ENCODE measurements around the gene L1CAM. TPM values are rescaled to one million over a fixed set of nuclear protein-coding genes. Genes with fewer than 3 reads are reported as not detected.

L1CAM gene
- polyA plus RNA-seq, 1 of the 3 experiments (the other 2 are of a cell fraction): 1.9 TPM

DNA sequence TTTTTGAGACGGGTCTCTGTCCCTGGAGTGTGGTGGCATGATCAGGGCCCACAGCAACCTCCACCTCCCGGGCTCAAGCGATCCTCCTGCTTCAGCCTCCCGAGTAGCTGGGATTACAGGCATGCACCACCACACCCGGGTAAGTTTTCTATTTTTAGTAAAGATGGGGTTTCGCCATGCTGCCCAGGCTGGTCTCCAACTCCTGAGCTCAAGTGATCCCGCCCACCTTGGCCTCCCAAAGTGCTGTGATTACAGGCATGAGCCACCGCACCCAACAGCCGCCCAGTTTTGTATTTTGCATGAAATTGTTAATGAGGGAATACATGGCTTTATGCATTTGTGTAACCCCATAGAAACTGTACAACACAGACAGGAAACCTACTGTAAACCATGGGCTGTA is 42.9 kb upstream of the L1CAM start:
- 50% methylated on average over 9 of the region's 9 CpGs for WGBS (ENCODE audit: low lambda C conversion rate)
- no peak overlapping the region for H3K4me3 ChIP-seq (ENCODE audit: low read depth in 2 of 2, low read length in 1 of 2)
- peak overlapping the region in 1 of 2 experiments; percentile 70; a peak in 1 of 4 replicates for H3K27ac ChIP-seq (ENCODE audit: low read depth in 2 of 2, low read length in 1 of 2)
- H3K79me2 ChIP-seq (ENCODE audit: insufficient read depth): peaks cover 25% of the 10 kb centered on the region
- ChIA-PET CTCF (interaction anchor here (3.0 to 16.7 kb wide), 3 partner anchors 19 to 165 kb away, joined by 16 to 271 read pairs (median 130); partner anchors contain the start of genes PLXNB3 and RENBP), POLR2A (interaction anchor here (0.9 to 1.5 kb wide), 3 partner anchors 11 to 55 kb away, joined by 3 to 4 read pairs (median 4); no protein-coding TSS in a partner anchor)
- peak overlapping the region; percentile 22; the same call in 1 of the 2 replicates for H3K4me2 ChIP-seq
- no peaks in the 10 kb centered on the region for H3K9me2 ChIP-seq
- H3K4me1 ChIP-seq (ENCODE audit: control insufficient read depth in 1 of 2, insufficient read depth in 2 of 2, low read depth in 1 of 2, low read length in 1 of 2): peaks cover 7 to 48% of the 10 kb centered on the region in 2 experiments; a peak in 2 of 4 replicates
- no peaks in the 10 kb centered on the region for H3K9me3 ChIP-seq
- H2AFZ ChIP-seq (ENCODE audit: low read depth): no peak overlapping the region
- no peak overlapping the region for H3K9ac ChIP-seq
- H3K27me3 ChIP-seq (ENCODE audit: insufficient read depth): no peaks in the 10 kb centered on the region; the same call in 1 of the 2 replicates
- TF ChIP-seq NFIC (IDR thresholded peaks at IDR 0.05; ENCODE audit: borderline replicate concordance) (no peak), MXI1 (IDR thresholded peaks at IDR 0.05; ENCODE audit: low read depth, low read length) (no peak), TAF1 (IDR thresholded peaks at IDR 0.05; ENCODE audit: borderline replicate concordance, low read depth, low read length) (no peak), ELF1 (IDR thresholded peaks at IDR 0.05) (no peak), RAD21 (IDR thresholded peaks at IDR 0.05; ENCODE audit: low read length) (no peak), SMC3 (IDR thresholded peaks at IDR 0.05; ENCODE audit: low read depth, low read length) (no peak), SIN3A (IDR thresholded peaks at IDR 0.05; ENCODE audit: borderline replicate concordance, low read depth, low read length) (no peak)
- TF ChIP-seq, protein P1, sequence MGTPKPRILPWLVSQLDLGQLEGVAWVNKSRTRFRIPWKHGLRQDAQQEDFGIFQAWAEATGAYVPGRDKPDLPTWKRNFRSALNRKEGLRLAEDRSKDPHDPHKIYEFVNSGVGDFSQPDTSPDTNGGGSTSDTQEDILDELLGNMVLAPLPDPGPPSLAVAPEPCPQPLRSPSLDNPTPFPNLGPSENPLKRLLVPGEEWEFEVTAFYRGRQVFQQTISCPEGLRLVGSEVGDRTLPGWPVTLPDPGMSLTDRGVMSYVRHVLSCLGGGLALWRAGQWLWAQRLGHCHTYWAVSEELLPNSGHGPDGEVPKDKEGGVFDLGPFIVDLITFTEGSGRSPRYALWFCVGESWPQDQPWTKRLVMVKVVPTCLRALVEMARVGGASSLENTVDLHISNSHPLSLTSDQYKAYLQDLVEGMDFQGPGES (IDR thresholded peaks at IDR 0.05; ENCODE audit: low read depth, low read length): no peak
- H4K20me1 ChIP-seq (ENCODE audit: insufficient read depth): peaks cover 28% of the 10 kb centered on the region
- peaks cover 19% of the 10 kb centered on the region for H3F3A ChIP-seq (replicated peaks; ENCODE audit: insufficient read depth)
- H3K36me3 ChIP-seq (replicated peaks in 1 of 2; ENCODE audit: control insufficient read depth in 1 of 2, insufficient read depth in 2 of 2, low read length in 1 of 2): peaks cover 12 to 35% of the 10 kb centered on the region in 2 experiments
- no peak for DNase-seq

DNA sequence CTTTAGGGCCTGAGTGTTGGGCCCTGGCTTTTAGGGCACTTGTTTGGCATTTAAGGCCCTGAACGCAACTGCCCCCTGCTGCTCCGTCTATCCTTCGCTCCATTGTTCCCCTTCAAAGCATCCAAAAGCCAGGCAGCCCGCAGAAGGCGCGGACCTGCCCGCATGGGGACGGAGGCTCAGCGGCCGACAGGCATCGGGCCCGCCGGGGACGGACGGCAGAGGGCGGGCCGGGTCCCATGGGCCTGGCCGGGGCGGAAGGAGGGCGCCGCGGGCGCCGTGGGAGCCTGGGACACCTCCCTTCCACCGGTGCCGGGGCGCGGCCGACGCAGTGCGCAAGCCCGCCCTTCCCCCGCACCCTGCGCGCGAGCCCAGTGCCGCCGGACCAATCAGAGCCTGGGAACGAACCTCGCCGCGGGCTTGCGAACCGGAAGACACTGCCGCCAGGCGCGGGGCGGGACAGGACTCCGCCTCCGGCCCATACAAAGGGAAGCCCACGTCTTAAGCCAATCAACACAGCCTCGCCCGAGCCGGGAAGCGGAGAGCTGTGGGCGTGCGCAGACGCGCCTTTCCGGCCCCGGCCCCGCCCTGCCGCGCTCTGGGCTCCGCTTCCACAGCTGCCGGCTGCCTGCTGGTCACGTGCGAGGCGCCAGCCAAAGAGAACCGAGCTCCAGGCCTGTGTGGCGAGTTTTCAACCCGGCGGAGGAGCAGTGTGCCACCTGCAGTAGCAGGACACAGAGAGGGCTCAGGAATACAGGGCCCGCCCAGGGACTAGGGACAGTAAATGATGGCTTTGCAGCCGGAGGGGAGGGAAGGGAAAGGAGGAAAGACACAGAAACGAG is 42.2 kb upstream of the L1CAM start:
- Histone ChIP-seq H3K36me3 (replicated peaks in 1 of 2; ENCODE audit: control insufficient read depth in 1 of 2, insufficient read depth in 2 of 2, low read length in 1 of 2) (peaks cover 10 to 34% of the 10 kb centered on the region in 2 experiments), H3K27me3 (ENCODE audit: insufficient read depth) (peaks cover 5% of the 10 kb centered on the region; the same call in 1 of the 2 replicates), H3F3A (replicated peaks; ENCODE audit: insufficient read depth) (peaks cover 19% of the 10 kb centered on the region), H3K4me1 (ENCODE audit: control insufficient read depth in 1 of 2, insufficient read depth in 2 of 2, low read depth in 1 of 2, low read length in 1 of 2) (peaks cover under 1 to 50% of the 10 kb centered on the region in 2 experiments; a peak in 1 of 4 replicates), H3K4me3 (ENCODE audit: low read depth in 2 of 2, low read length in 1 of 2) (peak overlapping the region; percentile 71 to 94), H3K9me3 (no peaks in the 10 kb centered on the region), H3K79me2 (ENCODE audit: insufficient read depth) (peaks cover 18% of the 10 kb centered on the region), H3K4me2 (peak overlapping the region; percentile 99), H3K9ac (peak overlapping the region; percentile 99), H3K27ac (ENCODE audit: low read depth in 2 of 2, low read length in 1 of 2) (peak overlapping the region; percentile 97), H2AFZ (ENCODE audit: low read depth) (peak overlapping the region; percentile 70), H3K9me2 (no peaks in the 10 kb centered on the region), H4K20me1 (ENCODE audit: insufficient read depth) (peaks cover 21% of the 10 kb centered on the region)
- 4% methylated on average over 34 of the region's 76 CpGs for WGBS (ENCODE audit: low lambda C conversion rate)
- peak; percentile 97 for DNase-seq
- ChIA-PET POLR2A (interaction anchor here (0.9 to 1.7 kb wide), 9 partner anchors 11 to 55 kb away, joined by 3 to 9 read pairs (median 4); partner anchors contain the start of gene RENBP), CTCF (interaction anchor here (1.4 to 16.7 kb wide), 5 partner anchors 11 to 165 kb away, joined by 3 to 271 read pairs (median 16); partner anchors contain the start of genes PLXNB3 and RENBP)
- TF ChIP-seq, protein P1 (IDR thresholded peaks at IDR 0.05; ENCODE audit: low read depth, low read length): no peak
- TF ChIP-seq POLR2AphosphoS5 (IDR thresholded peaks at IDR 0.05; ENCODE audit: low read depth, low read length) (peak; percentile 64), RXRA (IDR thresholded peaks at IDR 0.05; ENCODE audit: borderline replicate concordance, low read depth) (no peak), GABPA (IDR thresholded peaks at IDR 0.05; ENCODE audit: low read depth) (peak; percentile 77), SIN3A (IDR thresholded peaks at IDR 0.05; ENCODE audit: borderline replicate concordance, low read depth, low read length) (no peak; the same call in 1 of the 2 replicates), YY1 (IDR thresholded peaks at IDR 0.05; ENCODE audit: low read depth) (no peak; the same call in 1 of the 2 replicates), FOSL2 (IDR thresholded peaks at IDR 0.05; ENCODE audit: borderline replicate concordance, low read depth) (no peak)
- TF ChIP-seq, protein P2, sequence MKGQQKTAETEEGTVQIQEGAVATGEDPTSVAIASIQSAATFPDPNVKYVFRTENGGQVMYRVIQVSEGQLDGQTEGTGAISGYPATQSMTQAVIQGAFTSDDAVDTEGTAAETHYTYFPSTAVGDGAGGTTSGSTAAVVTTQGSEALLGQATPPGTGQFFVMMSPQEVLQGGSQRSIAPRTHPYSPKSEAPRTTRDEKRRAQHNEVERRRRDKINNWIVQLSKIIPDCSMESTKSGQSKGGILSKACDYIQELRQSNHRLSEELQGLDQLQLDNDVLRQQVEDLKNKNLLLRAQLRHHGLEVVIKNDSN (IDR thresholded peaks at IDR 0.05; ENCODE audit: borderline replicate concordance, low read depth): peak; percentile 95
- TF ChIP-seq, protein P3, sequence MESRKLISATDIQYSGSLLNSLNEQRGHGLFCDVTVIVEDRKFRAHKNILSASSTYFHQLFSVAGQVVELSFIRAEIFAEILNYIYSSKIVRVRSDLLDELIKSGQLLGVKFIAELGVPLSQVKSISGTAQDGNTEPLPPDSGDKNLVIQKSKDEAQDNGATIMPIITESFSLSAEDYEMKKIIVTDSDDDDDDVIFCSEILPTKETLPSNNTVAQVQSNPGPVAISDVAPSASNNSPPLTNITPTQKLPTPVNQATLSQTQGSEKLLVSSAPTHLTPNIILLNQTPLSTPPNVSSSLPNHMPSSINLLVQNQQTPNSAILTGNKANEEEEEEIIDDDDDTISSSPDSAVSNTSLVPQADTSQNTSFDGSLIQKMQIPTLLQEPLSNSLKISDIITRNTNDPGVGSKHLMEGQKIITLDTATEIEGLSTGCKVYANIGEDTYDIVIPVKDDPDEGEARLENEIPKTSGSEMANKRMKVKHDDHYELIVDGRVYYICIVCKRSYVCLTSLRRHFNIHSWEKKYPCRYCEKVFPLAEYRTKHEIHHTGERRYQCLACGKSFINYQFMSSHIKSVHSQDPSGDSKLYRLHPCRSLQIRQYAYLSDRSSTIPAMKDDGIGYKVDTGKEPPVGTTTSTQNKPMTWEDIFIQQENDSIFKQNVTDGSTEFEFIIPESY (IDR thresholded peaks at IDR 0.05; ENCODE audit: borderline replicate concordance, low read depth): peak; percentile 70; the same call in 1 of the 2 replicates

Data from SK-N-SH (cell line).